SK-N-SH treated with all-trans-retinoic acid at 6 μM for 48 hours (cell line): Measurements from ENCODE around the gene ZNF423.

Source experiments
- ATAC-seq: fragments of 200-7000 bp; cut with Tn5 transposase; 3 replicates; pipeline ENCODE4 v1.9.1; 2020; ENCODE audit warnings: mild to moderate bottlenecking, moderate library complexity
- BACH2 ChIP-seq: fragments of 250-450 bp; sonication (Bioruptor Pico); IDR thresholded peaks from 2 replicates; pipeline ENCODE4 v1.9.0; 2021; ENCODE audit warnings: mild to moderate bottlenecking, borderline replicate concordance
- CSDC2 ChIP-seq: fragments of 250-450 bp; sonication (Bioruptor Pico); IDR thresholded peaks from 2 replicates; pipeline ENCODE4 v1.5.0; 2020; ENCODE audit warnings: mild to moderate bottlenecking, moderate library complexity
- GLIS3 ChIP-seq: fragments of 250-450 bp; sonication (Bioruptor Pico); IDR thresholded peaks from 2 replicates; pipeline ENCODE4 v1.5.0; 2020; ENCODE audit warnings: mild to moderate bottlenecking, moderate library complexity
- ISL1 ChIP-seq: fragments of 250-450 bp; sonication (Bioruptor Pico); IDR thresholded peaks from 2 replicates; pipeline ENCODE4 v2.1.2; 2022; ENCODE audit warnings: mild to moderate bottlenecking, moderate library complexity
- OSR1 ChIP-seq: fragments of 250-450 bp; sonication (Bioruptor Pico); IDR thresholded peaks from 2 replicates; pipeline ENCODE4 v1.8.0; 2022; ENCODE audit warnings: moderate library complexity, mild to moderate bottlenecking, inconsistent platforms
- PATZ1 ChIP-seq: fragments of 250-450 bp; sonication (Bioruptor Pico); IDR thresholded peaks from 2 replicates; pipeline ENCODE4 v1.8.0; 2020; ENCODE audit warnings: mild to moderate bottlenecking, moderate library complexity, borderline replicate concordance
- PPARA ChIP-seq: fragments of 250-450 bp; sonication (Bioruptor Pico); IDR thresholded peaks from 2 replicates; pipeline ENCODE4 v1.5.0; 2020; ENCODE audit warnings: mild to moderate bottlenecking, borderline replicate concordance
- RARB ChIP-seq: fragments of 250-450 bp; sonication (Bioruptor Pico); IDR thresholded peaks from 2 replicates; pipeline ENCODE4 v1.8.0; 2021; ENCODE audit warnings: mild to moderate bottlenecking, moderate library complexity
- TCF4 ChIP-seq: fragments of 250-450 bp; sonication (Bioruptor Pico); IDR thresholded peaks from 2 replicates; pipeline ENCODE4 v1.8.0; 2021; ENCODE audit warnings: mild to moderate bottlenecking, moderate library complexity, borderline replicate concordance
- ZFP3 ChIP-seq: fragments of 250-450 bp; sonication (Bioruptor Pico); IDR thresholded peaks from 2 replicates; pipeline ENCODE4 v1.5.0; 2020; ENCODE audit warnings: mild to moderate bottlenecking, moderate library complexity
- ZFP30 ChIP-seq: fragments of 450-650 bp; formaldehyde crosslinking; IDR thresholded peaks from 2 replicates; pipeline ENCODE4 v1.5.0; 2022; ENCODE audit warnings: mild to moderate bottlenecking, moderate library complexity
- TF ChIP-seq, protein P1 (sequence below): fragments of 250-450 bp; sonication (Bioruptor Pico); IDR thresholded peaks from 2 replicates; pipeline ENCODE4 v1.5.0; 2020; ENCODE audit warnings: mild to moderate bottlenecking, moderate library complexity
- TF ChIP-seq, protein P2 (sequence below): fragments of 250-450 bp; sonication (Bioruptor Pico); IDR thresholded peaks from 2 replicates; pipeline ENCODE4 v1.8.0; 2021; ENCODE audit warnings: low read depth, mild to moderate bottlenecking, moderate library complexity, borderline replicate concordance
- TF ChIP-seq, protein P3 (sequence below): fragments of 250-450 bp; sonication (Bioruptor Pico); IDR thresholded peaks from 2 replicates; pipeline ENCODE4 v1.5.1; 2021; ENCODE audit warnings: mild to moderate bottlenecking, moderate library complexity

ZNF423 gene

GRCh38 chr16:49473773-49474172, 382.1 kb downstream of the ZNF423 start:
- no peak for TF ChIP-seq TCF4 (CRISPR knock-in tag)
- TF ChIP-seq, protein P1, sequence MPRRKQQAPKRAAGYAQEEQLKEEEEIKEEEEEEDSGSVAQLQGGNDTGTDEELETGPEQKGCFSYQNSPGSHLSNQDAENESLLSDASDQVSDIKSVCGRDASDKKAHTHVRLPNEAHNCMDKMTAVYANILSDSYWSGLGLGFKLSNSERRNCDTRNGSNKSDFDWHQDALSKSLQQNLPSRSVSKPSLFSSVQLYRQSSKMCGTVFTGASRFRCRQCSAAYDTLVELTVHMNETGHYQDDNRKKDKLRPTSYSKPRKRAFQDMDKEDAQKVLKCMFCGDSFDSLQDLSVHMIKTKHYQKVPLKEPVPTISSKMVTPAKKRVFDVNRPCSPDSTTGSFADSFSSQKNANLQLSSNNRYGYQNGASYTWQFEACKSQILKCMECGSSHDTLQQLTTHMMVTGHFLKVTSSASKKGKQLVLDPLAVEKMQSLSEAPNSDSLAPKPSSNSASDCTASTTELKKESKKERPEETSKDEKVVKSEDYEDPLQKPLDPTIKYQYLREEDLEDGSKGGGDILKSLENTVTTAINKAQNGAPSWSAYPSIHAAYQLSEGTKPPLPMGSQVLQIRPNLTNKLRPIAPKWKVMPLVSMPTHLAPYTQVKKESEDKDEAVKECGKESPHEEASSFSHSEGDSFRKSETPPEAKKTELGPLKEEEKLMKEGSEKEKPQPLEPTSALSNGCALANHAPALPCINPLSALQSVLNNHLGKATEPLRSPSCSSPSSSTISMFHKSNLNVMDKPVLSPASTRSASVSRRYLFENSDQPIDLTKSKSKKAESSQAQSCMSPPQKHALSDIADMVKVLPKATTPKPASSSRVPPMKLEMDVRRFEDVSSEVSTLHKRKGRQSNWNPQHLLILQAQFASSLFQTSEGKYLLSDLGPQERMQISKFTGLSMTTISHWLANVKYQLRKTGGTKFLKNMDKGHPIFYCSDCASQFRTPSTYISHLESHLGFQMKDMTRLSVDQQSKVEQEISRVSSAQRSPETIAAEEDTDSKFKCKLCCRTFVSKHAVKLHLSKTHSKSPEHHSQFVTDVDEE (CRISPR knock-in tag): no peak
- ATAC-seq: no peak

GRCh38 chr16:49473131-49473530, 382.8 kb downstream of the ZNF423 start:
- no peak for ATAC-seq

GRCh38 chr16:49472598-49472997, 383.3 kb downstream of the ZNF423 start:
- TF ChIP-seq, protein P2, sequence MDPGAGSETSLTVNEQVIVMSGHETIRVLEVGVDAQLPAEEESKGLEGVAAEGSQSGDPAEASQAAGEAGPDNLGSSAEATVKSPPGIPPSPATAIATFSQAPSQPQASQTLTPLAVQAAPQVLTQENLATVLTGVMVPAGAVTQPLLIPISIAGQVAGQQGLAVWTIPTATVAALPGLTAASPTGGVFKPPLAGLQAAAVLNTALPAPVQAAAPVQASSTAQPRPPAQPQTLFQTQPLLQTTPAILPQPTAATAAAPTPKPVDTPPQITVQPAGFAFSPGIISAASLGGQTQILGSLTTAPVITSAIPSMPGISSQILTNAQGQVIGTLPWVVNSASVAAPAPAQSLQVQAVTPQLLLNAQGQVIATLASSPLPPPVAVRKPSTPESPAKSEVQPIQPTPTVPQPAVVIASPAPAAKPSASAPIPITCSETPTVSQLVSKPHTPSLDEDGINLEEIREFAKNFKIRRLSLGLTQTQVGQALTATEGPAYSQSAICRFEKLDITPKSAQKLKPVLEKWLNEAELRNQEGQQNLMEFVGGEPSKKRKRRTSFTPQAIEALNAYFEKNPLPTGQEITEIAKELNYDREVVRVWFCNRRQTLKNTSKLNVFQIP (CRISPR knock-in tag): no peak
- no peak for TF ChIP-seq CSDC2
- TF ChIP-seq PPARA (CRISPR knock-in tag): no peak
- TF ChIP-seq, protein P1 (CRISPR knock-in tag): no peak
- no peak for TF ChIP-seq PATZ1 (CRISPR knock-in tag)
- no peak for TF ChIP-seq ZFP3 (CRISPR knock-in tag)
- TF ChIP-seq, protein P3, sequence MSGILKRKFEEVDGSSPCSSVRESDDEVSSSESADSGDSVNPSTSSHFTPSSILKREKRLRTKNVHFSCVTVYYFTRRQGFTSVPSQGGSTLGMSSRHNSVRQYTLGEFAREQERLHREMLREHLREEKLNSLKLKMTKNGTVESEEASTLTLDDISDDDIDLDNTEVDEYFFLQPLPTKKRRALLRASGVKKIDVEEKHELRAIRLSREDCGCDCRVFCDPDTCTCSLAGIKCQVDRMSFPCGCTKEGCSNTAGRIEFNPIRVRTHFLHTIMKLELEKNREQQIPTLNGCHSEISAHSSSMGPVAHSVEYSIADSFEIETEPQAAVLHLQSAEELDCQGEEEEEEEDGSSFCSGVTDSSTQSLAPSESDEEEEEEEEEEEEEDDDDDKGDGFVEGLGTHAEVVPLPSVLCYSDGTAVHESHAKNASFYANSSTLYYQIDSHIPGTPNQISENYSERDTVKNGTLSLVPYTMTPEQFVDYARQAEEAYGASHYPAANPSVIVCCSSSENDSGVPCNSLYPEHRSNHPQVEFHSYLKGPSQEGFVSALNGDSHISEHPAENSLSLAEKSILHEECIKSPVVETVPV (CRISPR knock-in tag): no peak
- TF ChIP-seq RARB: no peak
- ATAC-seq: no peak

More at GRCh38 chr16:49473131-49473530, 382.8 kb downstream of the ZNF423 start:
- TF ChIP-seq BACH2 (CRISPR knock-in tag) (no peak), PPARA (CRISPR knock-in tag) (no peak), ISL1 (CRISPR knock-in tag) (no peak), OSR1 (no peak), GLIS3 (CRISPR knock-in tag) (no peak)
- TF ChIP-seq, protein P2 (CRISPR knock-in tag): no peak
- TF ChIP-seq, all 23 proteins: peak for 0

GRCh38 chr16:49471038-49471727, 384.7 kb downstream of the ZNF423 start:
- no peak for ATAC-seq
- no peak for TF ChIP-seq BACH2 (CRISPR knock-in tag)
- TF ChIP-seq, protein P3 (CRISPR knock-in tag): no peak
- no peak for TF ChIP-seq ZFP30 (CRISPR knock-in tag)
- TF ChIP-seq PPARA (CRISPR knock-in tag): no peak
